MM.1S (cell line): ENCODE results near the gene P3H2.

Source experiments
- DNase-seq: peaks from one replicate; pipeline ENCODE4 v3.0.0-alpha.2; 2015
- H2AFZ ChIP-seq: fragments of 300-600 bp; sonication (generic); 2 replicates; pipeline ENCODE4 v1.6.0; 2016; ENCODE audit warnings: antibody characterized with exemption, low read length
- H3F3A ChIP-seq: fragments of 300-600 bp; sonication (generic); 2 replicates; pipeline ENCODE4 v1.6.1; 2016; ENCODE audit warnings: mild to moderate bottlenecking, antibody characterized with exemption, low read length, moderate library complexity, mixed read lengths; ENCODE audit not compliant: insufficient read depth
- H3K27ac ChIP-seq: fragments of 300-600 bp; sonication (generic); 2 replicates; pipeline ENCODE4 v1.5.1; 2016; ENCODE audit warnings: mild to moderate bottlenecking, low read length
- H3K27me3 ChIP-seq: fragments of 300-600 bp; sonication (generic); replicated peaks from 2 replicates; pipeline ENCODE4 v1.6.0; 2016; ENCODE audit warnings: low read length; ENCODE audit not compliant: insufficient read depth
- H3K36me3 ChIP-seq: fragments of 300-600 bp; sonication (generic); replicated peaks from 2 replicates; pipeline ENCODE4 v1.6.1; 2016; ENCODE audit warnings: mild to moderate bottlenecking, low read length, mixed read lengths; ENCODE audit not compliant: insufficient read depth
- H3K4me1 ChIP-seq: fragments of 300-600 bp; sonication (generic); 2 replicates; pipeline ENCODE4 v1.6.1; 2016; ENCODE audit warnings: low read length, mixed read lengths
- H3K4me2 ChIP-seq: fragments of 300-600 bp; sonication (generic); 2 replicates; pipeline ENCODE4 v1.6.0; 2016; ENCODE audit warnings: low read depth, low read length
- H3K4me3 ChIP-seq: fragments of 300-600 bp; sonication (generic); 2 replicates; pipeline ENCODE4 v1.5.1; 2016; ENCODE audit warnings: low read length, mixed read lengths
- H3K79me2 ChIP-seq: fragments of 300-600 bp; sonication (generic); 2 replicates; pipeline ENCODE4 v1.6.1; 2016; ENCODE audit warnings: mixed run types, low read length, mixed read lengths
- H3K9ac ChIP-seq: fragments of 300-600 bp; sonication (generic); 2 replicates; pipeline ENCODE4 v1.6.1; 2016; ENCODE audit warnings: low read length, mixed read lengths
- H3K9me2 ChIP-seq: fragments of 300-600 bp; sonication (generic); replicated peaks from 2 replicates; pipeline ENCODE4 v1.6.1; 2016; ENCODE audit warnings: mild to moderate bottlenecking, low read length, mixed read lengths; ENCODE audit not compliant: insufficient read depth
- H3K9me3 ChIP-seq: fragments of 300-600 bp; sonication (generic); replicated peaks from 2 replicates; pipeline ENCODE4 v1.6.1; 2016; ENCODE audit warnings: mild to moderate bottlenecking, low read length, mixed read lengths; ENCODE audit not compliant: insufficient read depth
- H4K20me1 ChIP-seq: fragments of 300-600 bp; sonication (generic); 2 replicates; pipeline ENCODE4 v1.6.1; 2016; ENCODE audit warnings: mild to moderate bottlenecking, low read length, moderate library complexity, mixed read lengths; ENCODE audit not compliant: insufficient read depth
- CTCF ChIP-seq: fragments of 300-600 bp; sonication (generic); IDR thresholded peaks from 2 replicates; pipeline ENCODE4 v1.5.1; 2016; ENCODE audit warnings: antibody characterized with exemption, low read length, mixed read lengths
- EZH2 ChIP-seq: fragments of 300-600 bp; sonication (generic); optimal IDR thresholded peaks from 2 replicates; pipeline ENCODE3; 2017; ENCODE audit warnings: low read depth, mild to moderate bottlenecking, antibody characterized with exemption, low read length, mixed read lengths
- EZH2phosphoT487 ChIP-seq: fragments of 300-600 bp; sonication (generic); IDR thresholded peaks from 2 replicates; pipeline ENCODE4 v1.6.1; 2018; ENCODE audit warnings: antibody characterized with exemption, low read length

The P3H2 gene

DNA sequence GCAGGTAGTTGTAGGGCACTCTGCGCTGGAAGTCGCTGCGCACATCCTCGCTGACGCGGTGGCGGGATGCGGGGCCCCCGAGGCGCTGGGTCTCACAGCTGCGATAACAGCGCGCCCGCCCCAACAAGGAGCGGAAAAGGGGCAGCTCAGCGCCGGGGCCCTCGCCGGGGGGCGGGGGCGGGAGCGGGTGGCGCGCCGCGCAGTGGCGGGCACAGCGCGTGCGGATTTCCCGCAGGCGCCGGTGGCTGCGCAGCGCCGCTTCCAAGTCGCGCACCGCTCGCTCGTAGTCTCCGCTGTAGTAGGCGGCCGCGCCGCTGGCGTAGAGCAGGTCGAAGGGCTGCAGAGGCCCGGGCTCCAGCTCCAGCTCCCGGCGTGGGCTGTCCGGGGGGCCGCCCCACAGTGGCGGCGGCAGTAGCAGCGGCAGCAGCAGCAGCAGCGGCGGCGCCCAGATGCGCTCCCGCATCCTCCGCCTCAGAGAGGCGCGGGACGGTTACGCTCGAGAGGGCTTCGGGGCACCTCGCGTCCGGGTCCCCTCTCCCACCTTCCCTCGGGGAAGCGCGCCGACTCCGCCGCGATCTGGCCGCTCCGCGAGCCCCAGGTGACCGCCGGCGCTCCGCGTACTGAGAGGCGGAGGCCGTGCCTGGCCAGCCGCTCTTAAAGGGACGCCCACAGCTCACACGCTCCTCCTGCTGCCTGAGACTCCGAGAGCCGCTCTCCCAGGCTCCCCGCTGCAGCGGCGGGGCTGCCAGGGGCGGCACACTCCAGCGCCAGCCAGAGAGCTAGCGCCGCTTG, at the start of gene P3H2:
P3H2 (minus strand) TSS at position 629 of the 792 bp plus-strand sequence; CDS start at position 463, 166 bp downstream.
- TF ChIP-seq EZH2 (no peak), CTCF (peak; percentile 60)
- peak within 1 kb of the TSS; percentile 93 for H3K4me2 ChIP-seq
- peak within 1 kb of the TSS; percentile 75 for H3K4me3 ChIP-seq
- H4K20me1 ChIP-seq: no peaks in the 10 kb centered on the region
- H3F3A ChIP-seq: peaks cover 8% of the 10 kb centered on the region; the same call in 1 of the 2 replicates
- H3K9me2 ChIP-seq: no peaks in the 10 kb centered on the region
- H3K36me3 ChIP-seq: no peaks in the 10 kb centered on the region
- no peaks in the 10 kb centered on the region for H3K79me2 ChIP-seq
- H3K27ac ChIP-seq: no peak within 1 kb of the TSS
- 0 out of 2 replicates have a peak, but pooled peaks cover 3% of the 10 kb centered on the region for H3K27me3 ChIP-seq
- H3K9me3 ChIP-seq: no peaks in the 10 kb centered on the region
- H3K4me1 ChIP-seq: peaks cover 9% of the 10 kb centered on the region; the same call in 1 of the 2 replicates
- peak within 1 kb of the TSS; percentile 75 for H2AFZ ChIP-seq
- no peak within 1 kb of the TSS; the same call in 1 of the 2 replicates for H3K9ac ChIP-seq
- peak; percentile 91 for DNase-seq

DNA sequence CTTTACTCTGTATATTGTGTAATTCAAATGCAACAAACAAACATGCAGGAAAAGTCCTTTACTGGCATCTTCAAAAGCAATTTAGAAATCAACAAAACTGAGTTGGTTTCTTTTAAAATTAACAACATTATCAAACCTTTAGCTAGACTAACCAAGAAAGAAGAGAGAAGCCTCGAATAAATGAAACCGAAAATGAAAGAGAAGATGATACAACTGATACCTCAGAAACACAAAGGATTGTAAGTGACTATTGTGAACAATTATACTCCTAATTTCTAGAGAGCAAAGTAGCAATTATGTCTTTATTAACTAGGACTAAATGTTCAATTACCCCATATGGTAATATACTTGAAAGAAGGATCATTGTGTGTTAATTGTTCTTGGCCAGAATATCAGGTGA, 49.2 kb upstream of the P3H2 start:
- peak; percentile 86 for DNase-seq
- Histone ChIP-seq H3K4me1 (peaks cover 10% of the 10 kb centered on the region), H4K20me1 (no peaks in the 10 kb centered on the region), H3K36me3 (no peaks in the 10 kb centered on the region), H3K4me3 (peak overlapping the region; percentile 35), H2AFZ (peak overlapping the region; percentile 71), H3K27ac (peak overlapping the region; percentile 46), H3K9me2 (no peaks in the 10 kb centered on the region), H3K4me2 (peak overlapping the region; percentile 71), H3K27me3 (no peaks in the 10 kb centered on the region), H3K79me2 (no peaks in the 10 kb centered on the region), H3K9me3 (no peaks in the 10 kb centered on the region), H3F3A (peaks cover 8% of the 10 kb centered on the region), H3K9ac (peak overlapping the region; percentile 7; the same call in 1 of the 2 replicates)
- TF ChIP-seq EZH2 (no peak), CTCF (no peak), EZH2phosphoT487 (no peak)

DNA sequence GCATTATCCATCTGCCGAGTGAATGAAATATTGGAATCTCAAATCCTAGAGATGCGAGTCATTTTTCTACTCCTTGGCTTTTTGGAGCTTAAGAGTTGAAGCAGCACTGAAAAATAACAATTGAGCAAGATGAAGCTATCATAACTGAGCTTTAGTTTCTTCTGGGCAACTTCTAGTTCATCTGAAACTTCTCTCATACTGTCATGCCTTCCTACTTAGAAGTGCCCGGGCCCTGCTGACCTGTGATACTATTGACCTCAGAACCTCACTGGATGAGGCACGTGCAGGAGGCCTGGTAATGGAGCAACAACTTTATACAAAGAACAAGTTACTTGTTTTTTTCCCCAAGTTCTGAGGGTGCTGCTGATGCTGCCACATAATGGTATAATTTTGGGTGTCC, 48.5 kb upstream of the P3H2 start:
- Histone ChIP-seq H3K4me1 (peaks cover 10% of the 10 kb centered on the region), H3K9me2 (no peaks in the 10 kb centered on the region), H3K4me3 (peak overlapping the region; percentile 35), H4K20me1 (no peaks in the 10 kb centered on the region), H3K4me2 (peak overlapping the region; percentile 71), H3K79me2 (no peaks in the 10 kb centered on the region), H3K9me3 (no peaks in the 10 kb centered on the region), H3K27me3 (no peaks in the 10 kb centered on the region), H3F3A (peaks cover 8% of the 10 kb centered on the region), H3K36me3 (no peaks in the 10 kb centered on the region), H3K27ac (peak overlapping the region; percentile 46), H3K9ac (peak overlapping the region; percentile 7; the same call in 1 of the 2 replicates), H2AFZ (peak overlapping the region; percentile 71)
- TF ChIP-seq EZH2 (no peak), EZH2phosphoT487 (no peak), CTCF (no peak)
- peak; percentile 62 for DNase-seq
